ENCODE results near the gene PDE6C. TPM values are rescaled to one million over a fixed set of nuclear protein-coding genes. Genes with fewer than 3 reads are reported as not detected.

PDE6C gene
- total RNA-seq (not detected), total RNA-seq (0 to 0.22 (median 0) reads per million in 29 experiments)
- total RNA-seq (2013) = not detected

- Histone ChIP-seq H3K27me3 (replicated peaks in 1 of 2; ENCODE audit: control insufficient read depth in 2 of 2, extremely low read depth in 1 of 2, insufficient read depth in 2 of 2, low read length in 1 of 2) (peaks cover 2 to 4% of the 10 kb centered on the region in 2 experiments), H3K36me3 (ENCODE audit: control insufficient read depth in 2 of 2, extremely low read depth in 1 of 2, insufficient read depth in 1 of 2, low read length in 1 of 2) (no peaks in the 10 kb centered on the region), H3K4me1 (ENCODE audit: control insufficient read depth in 1 of 2, extremely low read depth in 1 of 2, insufficient read depth in 2 of 2, low read length in 2 of 2) (no peaks in the 10 kb centered on the region), H3K4me3 (ENCODE audit: control insufficient read depth in 1 of 2, extremely low read depth in 1 of 2, low read length in 1 of 2) (no peak within 1 kb of the TSS), H3K9me3 (no peaks in the 10 kb centered on the region), H3K27ac (ENCODE audit: low read length) (no peak within 1 kb of the TSS)
- POLR2A ChIA-PET = no interaction called here
- CTCF ChIA-PET = no interaction called here
- Mint-ChIP-seq H3K36me3 (no peaks in the 10 kb centered on the region), H3K27ac (peak within 1 kb of the TSS in 1 of 2 donors; percentile 38), H3K9me3 (peaks cover 0 to 7% (median 2%) of the 10 kb centered on the region in 3 donors), H3K4me3 (no peak within 1 kb of the TSS), H3K4me1 (peaks cover 0 to 2% (median 0%) of the 10 kb centered on the region in 3 donors), H3K27me3 (peaks cover 6 to 8% of the 10 kb centered on the region in 2 donors)
- DNase-seq (no peak), ATAC-seq (replicated peaks in 1 of 4) (no peak)
- 91% methylated on average over 6 of the region's 6 CpGs for whole genome bisulfite sequencing (ENCODE audit: insufficient coverage)
Measured at GRCh38 chr10:93612311-93612710, at the start of gene PDE6C. Gene PDE6C (plus strand): TSS chr10:93612537. CDS start chr10:93612726, 189 bp downstream.

GRCh38 chr10:93565446-93565845 is 46.9 kb upstream of the PDE6C start:
- peaks cover 42 to 51% of the 10 kb centered on the region in 2 donors for H3K27me3 Mint-ChIP-seq
- H3K27ac Mint-ChIP-seq = no peak overlapping the region
- no peak overlapping the region for H3K4me3 ChIP-seq (ENCODE audit: control insufficient read depth in 1 of 2, extremely low read depth in 1 of 2, low read length in 1 of 2)
- ATAC-seq (replicated peaks in 1 of 4) (no peak), DNase-seq (no peak)
- peaks cover 2 to 4% (median 2%) of the 10 kb centered on the region in 3 donors for H3K4me1 Mint-ChIP-seq
- no peaks in the 10 kb centered on the region for H3K4me1 ChIP-seq (ENCODE audit: control insufficient read depth in 1 of 2, extremely low read depth in 1 of 2, insufficient read depth in 2 of 2, low read length in 2 of 2)
- peaks cover 4 to 49% of the 10 kb centered on the region in 2 experiments for H3K27me3 ChIP-seq (replicated peaks in 1 of 2; ENCODE audit: control insufficient read depth in 2 of 2, extremely low read depth in 1 of 2, insufficient read depth in 2 of 2, low read length in 1 of 2)
- ChIA-PET CTCF (no interaction called here), POLR2A (no interaction called here)
- H3K9me3 Mint-ChIP-seq = no peaks in the 10 kb centered on the region
- H3K36me3 Mint-ChIP-seq = no peaks in the 10 kb centered on the region
- H3K27ac ChIP-seq (ENCODE audit: low read length) = no peak overlapping the region
- H3K9me3 ChIP-seq = no peaks in the 10 kb centered on the region
- H3K36me3 ChIP-seq (ENCODE audit: control insufficient read depth in 2 of 2, extremely low read depth in 1 of 2, insufficient read depth in 1 of 2, low read length in 1 of 2) = no peaks in the 10 kb centered on the region
- 29% methylated on average over 1 of the region's 3 CpGs for WGBS (ENCODE audit: insufficient coverage)
- H3K4me3 Mint-ChIP-seq = no peak overlapping the region

- H3K27me3 Mint-ChIP-seq = peaks cover 43 to 59% of the 10 kb centered on the region in 2 donors
- WGBS (ENCODE audit: insufficient coverage) = 6% methylated on average over 84 of the region's 85 CpGs
- H3K27ac Mint-ChIP-seq = peak within 1 kb of the TSS in 1 of 2 donors; percentile 23
- H3K4me1 Mint-ChIP-seq = peaks cover 2 to 4% (median 2%) of the 10 kb centered on the region in 3 donors
- Histone ChIP-seq H3K4me3 (ENCODE audit: control insufficient read depth in 1 of 2, extremely low read depth in 1 of 2, low read length in 1 of 2) (no peak within 1 kb of the TSS), H3K27ac (ENCODE audit: low read length) (no peak within 1 kb of the TSS), H3K36me3 (ENCODE audit: control insufficient read depth in 2 of 2, extremely low read depth in 1 of 2, insufficient read depth in 1 of 2, low read length in 1 of 2) (no peaks in the 10 kb centered on the region), H3K4me1 (ENCODE audit: control insufficient read depth in 1 of 2, extremely low read depth in 1 of 2, insufficient read depth in 2 of 2, low read length in 2 of 2) (no peaks in the 10 kb centered on the region), H3K9me3 (no peaks in the 10 kb centered on the region), H3K27me3 (replicated peaks in 1 of 2; ENCODE audit: control insufficient read depth in 2 of 2, extremely low read depth in 1 of 2, insufficient read depth in 2 of 2, low read length in 1 of 2) (peaks cover 6 to 46% of the 10 kb centered on the region in 2 experiments)
- ChIA-PET CTCF (no interaction called here), POLR2A (no interaction called here)
- DNase-seq (no peak), ATAC-seq (replicated peaks in 1 of 4) (no peak)
- no peaks in the 10 kb centered on the region for H3K36me3 Mint-ChIP-seq
- no peaks in the 10 kb centered on the region for H3K9me3 Mint-ChIP-seq
- H3K4me3 Mint-ChIP-seq = no peak within 1 kb of the TSS
Measured at GRCh38 chr10:93566435-93567276, 45.7 kb upstream of the PDE6C start, which contains the start of gene FFAR4. Gene FFAR4 (plus strand): TSS chr10:93566665. CDS start chr10:93566721, 56 bp downstream.

GRCh38 chr10:93567277-93568104 is 44.8 kb upstream of the PDE6C start:
- H3K36me3 Mint-ChIP-seq = no peaks in the 10 kb centered on the region
- ChIA-PET POLR2A (no interaction called here), CTCF (no interaction called here)
- H3K27ac Mint-ChIP-seq = no peak overlapping the region
- Histone ChIP-seq H3K36me3 (ENCODE audit: control insufficient read depth in 2 of 2, extremely low read depth in 1 of 2, insufficient read depth in 1 of 2, low read length in 1 of 2) (no peaks in the 10 kb centered on the region), H3K9me3 (no peaks in the 10 kb centered on the region), H3K27ac (ENCODE audit: low read length) (no peak overlapping the region), H3K4me1 (ENCODE audit: control insufficient read depth in 1 of 2, extremely low read depth in 1 of 2, insufficient read depth in 2 of 2, low read length in 2 of 2) (no peaks in the 10 kb centered on the region), H3K4me3 (ENCODE audit: control insufficient read depth in 1 of 2, extremely low read depth in 1 of 2, low read length in 1 of 2) (no peak overlapping the region), H3K27me3 (replicated peaks in 1 of 2; ENCODE audit: control insufficient read depth in 2 of 2, extremely low read depth in 1 of 2, insufficient read depth in 2 of 2, low read length in 1 of 2) (peaks cover 6 to 54% of the 10 kb centered on the region in 2 experiments)
- WGBS (ENCODE audit: insufficient coverage) = 27% methylated on average over 23 of the region's 33 CpGs
- peaks cover 47 to 62% of the 10 kb centered on the region in 2 donors for H3K27me3 Mint-ChIP-seq
- H3K4me3 Mint-ChIP-seq = no peak overlapping the region
- no peak for DNase-seq
- H3K4me1 Mint-ChIP-seq = peaks cover 2 to 4% (median 2%) of the 10 kb centered on the region in 3 donors
- H3K9me3 Mint-ChIP-seq = no peaks in the 10 kb centered on the region
- no peak for ATAC-seq (replicated peaks in 1 of 4)

- H3K27me3 ChIP-seq (replicated peaks in 1 of 2; ENCODE audit: control insufficient read depth in 2 of 2, extremely low read depth in 1 of 2, insufficient read depth in 2 of 2, low read length in 1 of 2) = peaks cover 6 to 60% of the 10 kb centered on the region in 2 experiments
- ATAC-seq (replicated peaks in 1 of 4) (no peak), DNase-seq (no peak)
- 27% methylated on average over 16 of the region's 21 CpGs for WGBS (ENCODE audit: insufficient coverage)
- Mint-ChIP-seq H3K4me1 (peaks cover 2 to 5% (median 3%) of the 10 kb centered on the region in 3 donors), H3K27ac (no peak overlapping the region), H3K9me3 (no peaks in the 10 kb centered on the region), H3K4me3 (no peak overlapping the region), H3K36me3 (no peaks in the 10 kb centered on the region), H3K27me3 (peaks cover 52 to 67% of the 10 kb centered on the region in 2 donors)
- no peaks in the 10 kb centered on the region for H3K9me3 ChIP-seq
- H3K36me3 ChIP-seq (ENCODE audit: control insufficient read depth in 2 of 2, extremely low read depth in 1 of 2, insufficient read depth in 1 of 2, low read length in 1 of 2) = no peaks in the 10 kb centered on the region
- ChIA-PET POLR2A (no interaction called here), CTCF (no interaction called here)
- no peaks in the 10 kb centered on the region for H3K4me1 ChIP-seq (ENCODE audit: control insufficient read depth in 1 of 2, extremely low read depth in 1 of 2, insufficient read depth in 2 of 2, low read length in 2 of 2)
- no peak overlapping the region for H3K27ac ChIP-seq (ENCODE audit: low read length)
- no peak overlapping the region for H3K4me3 ChIP-seq (ENCODE audit: control insufficient read depth in 1 of 2, extremely low read depth in 1 of 2, low read length in 1 of 2)
Measured at GRCh38 chr10:93568105-93568390, 44.3 kb upstream of the PDE6C start.

GRCh38 chr10:93570383-93570782 is 42.0 kb upstream of the PDE6C start:
- H3K4me3 ChIP-seq (ENCODE audit: control insufficient read depth in 1 of 2, extremely low read depth in 1 of 2, low read length in 1 of 2) = no peak overlapping the region
- Mint-ChIP-seq H3K27me3 (peaks cover 52 to 69% of the 10 kb centered on the region in 2 donors), H3K4me1 (peaks cover 8 to 13% (median 11%) of the 10 kb centered on the region in 3 donors), H3K9me3 (no peaks in the 10 kb centered on the region), H3K27ac (no peak overlapping the region), H3K4me3 (no peak overlapping the region), H3K36me3 (no peaks in the 10 kb centered on the region)
- H3K9me3 ChIP-seq = no peaks in the 10 kb centered on the region
- H3K4me1 ChIP-seq (ENCODE audit: control insufficient read depth in 1 of 2, extremely low read depth in 1 of 2, insufficient read depth in 2 of 2, low read length in 2 of 2) = peaks cover 0 to 2% of the 10 kb centered on the region in 2 experiments
- ChIA-PET CTCF (no interaction called here), POLR2A (no interaction called here)
- DNase-seq (no peak), ATAC-seq (replicated peaks in 1 of 4) (no peak)
- peaks cover 6 to 53% of the 10 kb centered on the region in 2 experiments for H3K27me3 ChIP-seq (replicated peaks in 1 of 2; ENCODE audit: control insufficient read depth in 2 of 2, extremely low read depth in 1 of 2, insufficient read depth in 2 of 2, low read length in 1 of 2)
- no peaks in the 10 kb centered on the region for H3K36me3 ChIP-seq (ENCODE audit: control insufficient read depth in 2 of 2, extremely low read depth in 1 of 2, insufficient read depth in 1 of 2, low read length in 1 of 2)
- no CpG with 5 or more reads among the region's 3 CpGs for WGBS (ENCODE audit: insufficient coverage)
- H3K27ac ChIP-seq (ENCODE audit: low read length) = no peak overlapping the region
